Endothelial cell of umbilical vein (primary cell): ENCODE results near the gene YIPF7.

Experiments used
- EZH2 ChIP-seq: IDR thresholded peaks from 2 replicates; pipeline ENCODE4 v1.6.1; 2012; ENCODE audit warnings: borderline replicate concordance, low read depth, mild to moderate bottlenecking, moderate library complexity, low read length, inconsistent platforms; ENCODE audit not compliant: severe bottlenecking
- GATA2 ChIP-seq: IDR thresholded peaks from 2 replicates; pipeline ENCODE4 v1.7.0; 2011; ENCODE audit warnings: low read depth, mild to moderate bottlenecking, moderate library complexity, mixed read lengths, low read length; ENCODE audit not compliant: insufficient read length, insufficient read depth
- JUN ChIP-seq: IDR thresholded peaks from 2 replicates; pipeline ENCODE4 v1.6.1; 2011; ENCODE audit warnings: borderline replicate concordance, low read depth; ENCODE audit not compliant: insufficient read length, insufficient read depth
- MYC ChIP-seq: IDR thresholded peaks from one replicate; pipeline ENCODE4 v1.6.1; 2011; ENCODE audit warnings: mild to moderate bottlenecking, low read depth, low read length
- POLR2A ChIP-seq: IDR thresholded peaks from 2 replicates; pipeline ENCODE4 v1.6.1; 2012; ENCODE audit warnings: low read depth, mild to moderate bottlenecking, control low read depth, low read length
- POLR2AphosphoS5 ChIP-seq: IDR thresholded peaks from 2 replicates; pipeline ENCODE4 v1.6.1; 2012; ENCODE audit warnings: low read depth, mild to moderate bottlenecking, control low read depth, low read length, moderate library complexity; ENCODE audit not compliant: insufficient read depth
- TF ChIP-seq, protein P1 (sequence below), 2 donors: IDR thresholded peaks; 1 replicate in 1 of 2; 2 replicates in 1 of 2; pipeline ENCODE4 v1.5.1; 2011; ENCODE audit warnings: low read length in 2 of 2, mild to moderate bottlenecking in 2 of 2, moderate library complexity in 2 of 2, control low read depth in 1 of 2, inconsistent platforms in 1 of 2, low read depth in 1 of 2; ENCODE audit not compliant: insufficient read depth in 1 of 2; ENCODE audit errors: extremely low read depth in 1 of 2
- TF ChIP-seq, protein P2 (sequence below): IDR thresholded peaks from 2 replicates; pipeline ENCODE4 v1.6.1; 2011; ENCODE audit not compliant: insufficient read depth, insufficient read length

GRCh38 chr4:44668526-44668925, 17.1 kb upstream of the YIPF7 start:
- TF ChIP-seq MYC = no peak
- no peak for TF ChIP-seq EZH2
- TF ChIP-seq, protein P1, sequence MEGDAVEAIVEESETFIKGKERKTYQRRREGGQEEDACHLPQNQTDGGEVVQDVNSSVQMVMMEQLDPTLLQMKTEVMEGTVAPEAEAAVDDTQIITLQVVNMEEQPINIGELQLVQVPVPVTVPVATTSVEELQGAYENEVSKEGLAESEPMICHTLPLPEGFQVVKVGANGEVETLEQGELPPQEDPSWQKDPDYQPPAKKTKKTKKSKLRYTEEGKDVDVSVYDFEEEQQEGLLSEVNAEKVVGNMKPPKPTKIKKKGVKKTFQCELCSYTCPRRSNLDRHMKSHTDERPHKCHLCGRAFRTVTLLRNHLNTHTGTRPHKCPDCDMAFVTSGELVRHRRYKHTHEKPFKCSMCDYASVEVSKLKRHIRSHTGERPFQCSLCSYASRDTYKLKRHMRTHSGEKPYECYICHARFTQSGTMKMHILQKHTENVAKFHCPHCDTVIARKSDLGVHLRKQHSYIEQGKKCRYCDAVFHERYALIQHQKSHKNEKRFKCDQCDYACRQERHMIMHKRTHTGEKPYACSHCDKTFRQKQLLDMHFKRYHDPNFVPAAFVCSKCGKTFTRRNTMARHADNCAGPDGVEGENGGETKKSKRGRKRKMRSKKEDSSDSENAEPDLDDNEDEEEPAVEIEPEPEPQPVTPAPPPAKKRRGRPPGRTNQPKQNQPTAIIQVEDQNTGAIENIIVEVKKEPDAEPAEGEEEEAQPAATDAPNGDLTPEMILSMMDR (IDR thresholded peaks at IDR 0.05; ENCODE audit: extremely low read depth in 1 of 2, insufficient read depth in 1 of 2, low read depth in 1 of 2, low read length in 2 of 2) = no peak
- no peak for TF ChIP-seq POLR2A
- TF ChIP-seq, protein P2, sequence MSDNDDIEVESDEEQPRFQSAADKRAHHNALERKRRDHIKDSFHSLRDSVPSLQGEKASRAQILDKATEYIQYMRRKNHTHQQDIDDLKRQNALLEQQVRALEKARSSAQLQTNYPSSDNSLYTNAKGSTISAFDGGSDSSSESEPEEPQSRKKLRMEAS = no peak
- TF ChIP-seq GATA2 = no peak
- TF ChIP-seq POLR2AphosphoS5 = no peak
- TF ChIP-seq JUN = no peak
